NT2/D1 (cell line): ENCODE results near the gene OTUD1.

Experiments used
- SUZ12 ChIP-seq: IDR thresholded peaks from 2 replicates; pipeline ENCODE4 v1.6.1; 2011; ENCODE audit not compliant: insufficient read length, insufficient read depth; ENCODE audit errors: extremely low read depth
- YY1 ChIP-seq: IDR thresholded peaks from 2 replicates; pipeline ENCODE4 v1.6.1; 2011; ENCODE audit not compliant: insufficient read length, insufficient read depth
- ZNF274 ChIP-seq: IDR thresholded peaks from 2 replicates; pipeline ENCODE4 v1.6.1; 2011; ENCODE audit warnings: mild to moderate bottlenecking, low read depth, low read length

DNA sequence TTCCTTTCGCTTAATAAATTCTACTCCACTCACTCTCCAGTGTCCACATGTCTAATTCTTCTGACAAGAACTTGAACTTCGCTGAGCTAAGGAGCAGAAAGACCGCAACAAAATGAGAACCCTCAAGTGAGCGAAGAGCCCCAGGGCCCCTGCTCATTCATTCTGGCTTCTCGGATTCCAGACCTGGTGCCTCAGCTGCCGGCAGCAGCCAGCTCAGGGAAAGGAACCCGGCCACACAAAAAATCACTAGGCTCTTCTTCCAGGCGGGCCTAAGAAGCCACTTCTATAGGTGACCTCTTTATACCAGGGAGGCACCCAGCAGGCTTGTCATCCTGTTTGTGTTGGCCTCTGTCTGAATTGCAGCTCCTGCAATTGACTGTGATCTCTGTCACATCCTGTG, 33.3 kb downstream of the OTUD1 start:
- TF ChIP-seq YY1 (no peak), SUZ12 (no peak), ZNF274 (no peak)
